Nephron progenitor cell (in vitro differentiated cells): ENCODE data around the gene B9D1.
A peak's percentile ranks its signal among the peaks of the same experiment; 100 is the strongest.
"Not testable (repeated sequence)": the region's sequence is repeated elsewhere in the genome, so short reads cannot be mapped to it uniquely, and the experiment has no call there.

ENCODE experiments used
- DNase-seq: peaks from one replicate; pipeline ENCODE4 v3.0.0; 2021
- H3K27ac Mint-ChIP-seq: 2 replicates; pipeline ENCODE4 v1.8.0; 2021; ENCODE audit warnings: mild to moderate bottlenecking, moderate library complexity, mixed read lengths
- H3K27me3 Mint-ChIP-seq: 2 replicates; pipeline ENCODE4 v1.8.0; 2021; ENCODE audit warnings: mild to moderate bottlenecking, low read depth, mixed read lengths; ENCODE audit not compliant: poor library complexity
- H3K36me3 Mint-ChIP-seq: 2 replicates; pipeline ENCODE4 v1.8.0; 2021; ENCODE audit warnings: low read depth, mixed read lengths
- H3K4me1 Mint-ChIP-seq: 2 replicates; pipeline ENCODE4 v1.8.0; 2021; ENCODE audit warnings: mixed read lengths
- H3K4me3 Mint-ChIP-seq: 2 replicates; pipeline ENCODE4 v1.8.0; 2021; ENCODE audit warnings: mild to moderate bottlenecking, moderate library complexity, mixed read lengths
- H3K9me3 Mint-ChIP-seq: 2 replicates; pipeline ENCODE4 v1.8.0; 2021; ENCODE audit warnings: mild to moderate bottlenecking, moderate library complexity, mixed read lengths
- TF ChIP-seq, protein P1 (sequence below): fragments of 200-600 bp; sonication (generic); IDR thresholded peaks from 2 replicates; pipeline ENCODE4 v1.5.0; 2021; ENCODE audit warnings: antibody characterized with exemption

The B9D1 gene

DNA sequence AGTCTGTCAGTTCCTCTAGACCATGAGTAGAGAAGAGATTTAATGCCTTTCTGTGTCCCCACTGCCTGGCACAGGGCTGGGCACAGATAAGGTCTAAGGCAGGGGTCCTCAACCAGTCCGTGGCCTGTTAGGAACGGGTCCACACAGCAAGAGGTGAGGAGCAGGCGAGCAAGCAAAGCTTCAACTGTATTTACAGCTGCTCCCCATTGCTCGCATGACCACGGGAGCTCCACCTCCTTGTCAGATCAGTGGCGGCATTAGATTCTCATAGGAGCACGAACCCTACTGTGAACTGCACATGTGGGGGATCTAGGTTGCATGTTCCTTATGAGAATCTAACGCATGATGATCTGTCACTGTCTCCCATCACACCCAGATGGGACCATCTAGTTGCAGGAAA is 1.8 kb downstream of the B9D1 start:
- DNase-seq: no peak
- H3K4me1 Mint-ChIP-seq: peaks cover 77% of the 10 kb centered on the region
- H3K27ac Mint-ChIP-seq: peak overlapping the region; percentile 29
- no peaks in the 10 kb centered on the region for H3K27me3 Mint-ChIP-seq
- peak overlapping the region; percentile 90 for H3K4me3 Mint-ChIP-seq
- TF ChIP-seq, protein P1, sequence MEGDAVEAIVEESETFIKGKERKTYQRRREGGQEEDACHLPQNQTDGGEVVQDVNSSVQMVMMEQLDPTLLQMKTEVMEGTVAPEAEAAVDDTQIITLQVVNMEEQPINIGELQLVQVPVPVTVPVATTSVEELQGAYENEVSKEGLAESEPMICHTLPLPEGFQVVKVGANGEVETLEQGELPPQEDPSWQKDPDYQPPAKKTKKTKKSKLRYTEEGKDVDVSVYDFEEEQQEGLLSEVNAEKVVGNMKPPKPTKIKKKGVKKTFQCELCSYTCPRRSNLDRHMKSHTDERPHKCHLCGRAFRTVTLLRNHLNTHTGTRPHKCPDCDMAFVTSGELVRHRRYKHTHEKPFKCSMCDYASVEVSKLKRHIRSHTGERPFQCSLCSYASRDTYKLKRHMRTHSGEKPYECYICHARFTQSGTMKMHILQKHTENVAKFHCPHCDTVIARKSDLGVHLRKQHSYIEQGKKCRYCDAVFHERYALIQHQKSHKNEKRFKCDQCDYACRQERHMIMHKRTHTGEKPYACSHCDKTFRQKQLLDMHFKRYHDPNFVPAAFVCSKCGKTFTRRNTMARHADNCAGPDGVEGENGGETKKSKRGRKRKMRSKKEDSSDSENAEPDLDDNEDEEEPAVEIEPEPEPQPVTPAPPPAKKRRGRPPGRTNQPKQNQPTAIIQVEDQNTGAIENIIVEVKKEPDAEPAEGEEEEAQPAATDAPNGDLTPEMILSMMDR: no peak
- no peaks in the 10 kb centered on the region for H3K9me3 Mint-ChIP-seq
- H3K36me3 Mint-ChIP-seq: peaks cover 2% of the 10 kb centered on the region

DNA sequence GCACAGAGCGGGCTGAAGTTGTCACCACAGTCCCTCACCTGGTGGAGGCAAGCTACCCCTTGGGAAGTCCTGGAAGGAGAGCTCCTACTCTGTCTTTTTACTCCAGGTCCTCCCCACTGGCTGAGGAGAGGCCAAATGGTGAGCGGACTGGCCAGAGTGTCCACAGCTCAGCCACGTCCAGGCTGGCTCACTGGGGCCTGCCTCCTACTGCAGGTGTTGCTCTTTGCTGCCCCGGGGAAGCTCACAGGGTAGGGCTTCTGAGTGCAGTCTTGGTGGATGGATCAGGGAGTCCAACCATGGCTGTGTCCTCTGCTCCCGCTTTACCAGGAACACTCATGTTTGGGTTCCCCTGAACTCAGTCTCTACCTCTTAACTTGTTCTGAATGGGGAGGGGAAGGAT is 2.7 kb downstream of the B9D1 start:
- H3K27ac Mint-ChIP-seq: no peak overlapping the region
- no peaks in the 10 kb centered on the region for H3K9me3 Mint-ChIP-seq
- DNase-seq: no peak
- no peaks in the 10 kb centered on the region for H3K27me3 Mint-ChIP-seq
- no peak overlapping the region for H3K4me3 Mint-ChIP-seq
- TF ChIP-seq, protein P1: no peak
- peaks cover 69% of the 10 kb centered on the region for H3K4me1 Mint-ChIP-seq
- peaks cover 7% of the 10 kb centered on the region for H3K36me3 Mint-ChIP-seq

DNA sequence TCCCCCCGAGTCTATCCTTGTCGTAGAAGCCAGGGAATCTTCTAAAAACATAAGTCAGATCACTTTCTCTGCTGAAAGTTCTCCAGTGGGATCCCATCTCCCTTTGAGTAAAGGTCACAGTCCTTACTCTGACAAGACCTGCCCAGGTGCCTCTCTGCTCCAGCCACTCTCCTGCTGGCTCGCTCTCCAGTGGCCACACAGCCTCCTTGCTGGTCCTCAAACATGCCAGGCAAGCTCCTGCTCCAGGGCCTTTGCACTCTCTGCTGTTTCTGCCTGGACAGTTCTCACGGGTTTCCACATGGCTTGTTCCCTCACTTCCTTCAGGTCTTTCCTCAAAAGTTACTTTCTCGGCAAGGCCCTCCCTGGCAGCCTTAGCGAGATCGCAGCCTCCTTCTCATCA is 3.4 kb downstream of the B9D1 start:
- no peak for DNase-seq
- Mint-ChIP-seq H3K27ac (no peak overlapping the region), H3K9me3 (no peaks in the 10 kb centered on the region), H3K4me3 (no peak overlapping the region), H3K4me1 (peaks cover 65% of the 10 kb centered on the region), H3K36me3 (peaks cover 12% of the 10 kb centered on the region), H3K27me3 (no peaks in the 10 kb centered on the region)
- TF ChIP-seq, protein P1: no peak

DNA sequence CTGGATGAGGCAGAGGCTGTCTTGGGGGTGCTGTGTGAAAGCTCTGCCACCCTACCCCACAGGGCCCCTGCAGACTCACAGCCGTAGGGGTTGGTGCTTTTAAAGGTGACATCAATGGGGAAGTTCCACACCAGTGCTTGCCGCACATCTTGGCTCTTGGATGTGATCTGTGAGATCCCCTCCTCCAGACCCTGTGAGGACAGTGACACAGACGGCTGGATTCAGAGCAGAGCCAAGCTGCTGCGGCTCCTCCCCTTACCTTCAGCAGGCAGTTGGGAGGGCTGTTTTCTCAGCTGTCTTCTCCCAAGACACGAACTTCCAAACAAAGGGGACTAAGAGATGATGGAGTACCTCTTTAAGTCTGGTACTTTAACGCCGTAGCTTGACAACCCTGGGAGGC is 4.8 kb downstream of the B9D1 start:
- no peaks in the 10 kb centered on the region for H3K27me3 Mint-ChIP-seq
- H3K27ac Mint-ChIP-seq: peak overlapping the region; percentile 2
- no peak for DNase-seq
- no peak overlapping the region for H3K4me3 Mint-ChIP-seq
- peaks cover 17% of the 10 kb centered on the region for H3K36me3 Mint-ChIP-seq
- TF ChIP-seq, protein P1: no peak
- H3K4me1 Mint-ChIP-seq: peaks cover 58% of the 10 kb centered on the region
- H3K9me3 Mint-ChIP-seq: no peaks in the 10 kb centered on the region

DNA sequence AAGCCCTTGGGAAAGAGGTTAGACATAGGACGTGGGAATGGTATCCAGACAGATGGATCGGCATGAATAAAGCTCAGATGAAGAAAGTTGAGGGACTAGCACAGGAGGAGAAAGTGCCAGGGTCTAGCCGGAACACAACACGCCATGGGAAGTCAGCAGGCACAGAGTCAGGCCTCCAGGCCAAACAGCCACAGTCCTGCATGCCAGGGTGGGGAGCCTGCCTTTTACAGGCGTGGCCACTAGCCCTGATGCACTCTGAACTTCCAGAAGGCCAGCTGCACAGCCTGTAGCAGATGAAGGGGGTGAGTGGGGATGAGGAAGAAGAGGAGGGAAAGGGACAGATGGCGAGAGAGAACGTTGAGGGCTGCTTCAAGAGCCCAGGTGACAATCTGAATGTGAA is 5.2 kb downstream of the B9D1 start:
- TF ChIP-seq, protein P1: no peak
- Mint-ChIP-seq H3K27ac (no peak overlapping the region), H3K27me3 (no peaks in the 10 kb centered on the region), H3K9me3 (no peaks in the 10 kb centered on the region), H3K4me1 (peaks cover 58% of the 10 kb centered on the region), H3K4me3 (no peak overlapping the region), H3K36me3 (peaks cover 17% of the 10 kb centered on the region)
- DNase-seq: no peak

DNA sequence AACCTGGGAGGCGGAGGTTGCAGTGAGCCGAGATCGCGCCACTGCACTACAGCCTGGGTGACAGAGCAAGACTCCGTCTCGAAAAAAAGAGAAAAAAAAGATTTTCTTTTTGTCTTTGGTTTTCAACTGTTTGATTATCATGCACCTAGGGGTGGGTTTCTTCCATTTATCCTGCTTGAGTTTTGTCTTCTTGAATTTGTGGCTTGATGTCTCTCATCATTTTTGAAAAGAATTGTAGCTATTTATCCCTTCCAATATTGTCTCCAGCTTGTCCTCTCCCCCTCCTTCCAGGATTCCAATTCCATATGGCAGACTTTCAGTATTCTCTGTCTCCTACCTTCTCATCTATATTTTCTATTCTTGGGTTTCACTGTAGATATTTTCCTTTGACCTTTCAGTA is 7.8 kb downstream of the B9D1 start:
- peaks cover 37% of the 10 kb centered on the region for H3K4me1 Mint-ChIP-seq
- no peak for DNase-seq
- peaks cover 22% of the 10 kb centered on the region for H3K36me3 Mint-ChIP-seq
- H3K4me3 Mint-ChIP-seq: no peak overlapping the region
- H3K27ac Mint-ChIP-seq: no peak overlapping the region
- no peaks in the 10 kb centered on the region for H3K27me3 Mint-ChIP-seq
- TF ChIP-seq, protein P1: no peak
- H3K9me3 Mint-ChIP-seq: no peaks in the 10 kb centered on the region

DNA sequence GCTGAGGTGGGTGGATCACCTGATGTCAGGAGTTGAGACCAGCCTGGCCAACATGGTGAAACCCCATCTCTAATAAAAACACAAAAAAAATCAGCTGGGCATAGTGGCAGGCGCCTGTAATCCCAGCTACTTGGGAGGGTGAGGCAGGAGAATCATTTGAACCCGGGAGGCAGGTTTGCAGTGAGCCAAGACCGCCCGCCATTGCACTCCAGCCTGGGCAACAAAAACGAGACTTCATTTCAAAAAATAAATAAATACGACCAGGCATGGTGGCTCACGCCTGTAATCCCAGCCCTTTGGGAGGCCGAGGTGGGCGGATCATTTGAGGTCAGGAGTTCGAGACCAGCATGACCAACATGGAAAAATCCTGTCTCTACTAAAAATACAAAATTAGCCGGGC is 9.1 kb downstream of the B9D1 start:
- not testable (repeated sequence) for H3K4me3 Mint-ChIP-seq, H3K9me3 Mint-ChIP-seq, H3K27ac Mint-ChIP-seq, H3K27me3 Mint-ChIP-seq, DNase-seq
- Mint-ChIP-seq H3K36me3 (peaks cover 22% of the 10 kb centered on the region), H3K4me1 (peaks cover 24% of the 10 kb centered on the region)
